ENCODE data around the gene RGS1. TPM values are rescaled to one million over a fixed set of nuclear protein-coding genes. Genes with fewer than 3 reads are reported as not detected.

Gene RGS1
- total RNA-seq, 2 experiments from 2014 or later: 8.4 to 9.4 TPM

DNA sequence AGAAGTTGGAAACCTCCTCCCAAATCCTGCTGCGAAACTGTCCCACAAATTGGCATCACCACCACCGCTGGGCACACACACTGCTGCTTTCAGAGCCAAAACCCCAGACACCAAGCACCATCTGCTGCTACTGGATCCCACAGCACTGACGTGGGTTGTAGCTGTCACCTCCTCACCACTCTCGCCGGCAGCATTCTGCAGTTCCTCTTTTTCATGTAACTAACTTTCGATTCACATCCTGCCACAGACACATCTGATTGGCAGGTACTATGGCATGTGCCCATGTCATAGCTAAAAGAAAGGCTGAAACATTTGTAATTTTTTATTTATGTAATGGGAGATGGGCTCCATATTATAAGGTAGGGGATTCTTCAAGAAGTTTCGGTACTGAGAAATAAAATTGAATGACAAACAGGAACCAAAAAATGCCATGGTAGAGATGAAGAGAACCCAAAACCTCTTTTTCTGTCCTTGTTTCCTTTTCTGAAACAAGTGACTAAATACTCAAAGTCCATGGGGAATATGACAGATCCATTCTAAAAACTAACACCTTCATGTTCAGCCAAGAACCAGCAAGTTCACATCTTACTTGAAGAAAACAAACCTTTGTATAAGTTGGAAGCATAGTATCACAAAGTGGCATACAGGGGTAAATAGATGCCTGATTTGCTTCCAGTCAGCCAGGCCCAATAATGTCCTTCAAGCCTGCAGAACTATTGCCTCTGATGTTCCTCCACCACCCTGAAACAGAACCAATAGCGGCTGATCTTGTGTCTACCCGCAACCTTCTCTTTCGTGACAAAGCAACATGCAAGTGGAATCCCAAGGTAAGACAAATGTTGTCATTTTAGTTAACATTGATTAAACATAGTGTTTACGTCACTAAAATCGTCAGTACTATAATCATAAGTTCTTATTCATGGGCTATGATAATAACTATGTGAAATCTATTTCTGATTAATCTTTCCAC is 33.8 kb downstream of the RGS1 start:
- peak overlapping the region; percentile 33 for H3K4me3 Mint-ChIP-seq
- peaks cover 16% of the 10 kb centered on the region for H3K4me1 Mint-ChIP-seq
- H3K27me3 Mint-ChIP-seq: peaks cover 4% of the 10 kb centered on the region
- H3K9me3 Mint-ChIP-seq: no peaks in the 10 kb centered on the region
- H3K36me3 Mint-ChIP-seq: no peaks in the 10 kb centered on the region
- peak overlapping the region; percentile 34 for H3K27ac Mint-ChIP-seq
- peak; percentile 61 for DNase-seq

- Mint-ChIP-seq H3K4me1 (peaks cover 19% of the 10 kb centered on the region), H3K4me3 (no peak overlapping the region), H3K36me3 (no peaks in the 10 kb centered on the region), H3K9me3 (no peaks in the 10 kb centered on the region), H3K27me3 (peaks cover 4% of the 10 kb centered on the region), H3K27ac (no peak overlapping the region)
- DNase-seq: no peak
These were observed 34.7 kb downstream of the RGS1 start for GRCh38 chr1:192610112-192610889.

DNA sequence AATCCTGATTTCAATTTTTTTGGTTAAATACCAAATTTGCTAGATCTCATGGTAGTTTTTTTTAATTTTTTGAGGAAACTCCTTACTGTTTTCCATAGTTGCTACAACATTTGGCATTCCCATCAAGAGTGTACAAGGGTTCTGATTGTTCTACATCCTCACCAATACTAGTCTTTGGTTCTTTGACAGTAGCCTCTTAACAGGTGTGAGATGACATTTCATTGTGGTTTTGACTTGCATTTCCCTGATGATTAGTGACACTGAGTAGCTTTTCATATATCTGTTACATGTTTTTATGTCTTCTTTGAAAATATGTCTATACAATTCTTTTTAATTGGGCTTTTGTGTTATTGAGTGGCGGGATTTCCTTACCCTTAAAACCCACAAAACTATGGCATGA is 39.5 kb downstream of the RGS1 start:
- no peaks in the 10 kb centered on the region for H3K9me3 Mint-ChIP-seq
- H3K4me3 Mint-ChIP-seq: no peak overlapping the region
- H3K4me1 Mint-ChIP-seq: peaks cover 5% of the 10 kb centered on the region
- H3K27ac Mint-ChIP-seq: no peak overlapping the region
- H3K36me3 Mint-ChIP-seq: no peaks in the 10 kb centered on the region
- DNase-seq: no peak
- H3K27me3 Mint-ChIP-seq: no peaks in the 10 kb centered on the region

DNA sequence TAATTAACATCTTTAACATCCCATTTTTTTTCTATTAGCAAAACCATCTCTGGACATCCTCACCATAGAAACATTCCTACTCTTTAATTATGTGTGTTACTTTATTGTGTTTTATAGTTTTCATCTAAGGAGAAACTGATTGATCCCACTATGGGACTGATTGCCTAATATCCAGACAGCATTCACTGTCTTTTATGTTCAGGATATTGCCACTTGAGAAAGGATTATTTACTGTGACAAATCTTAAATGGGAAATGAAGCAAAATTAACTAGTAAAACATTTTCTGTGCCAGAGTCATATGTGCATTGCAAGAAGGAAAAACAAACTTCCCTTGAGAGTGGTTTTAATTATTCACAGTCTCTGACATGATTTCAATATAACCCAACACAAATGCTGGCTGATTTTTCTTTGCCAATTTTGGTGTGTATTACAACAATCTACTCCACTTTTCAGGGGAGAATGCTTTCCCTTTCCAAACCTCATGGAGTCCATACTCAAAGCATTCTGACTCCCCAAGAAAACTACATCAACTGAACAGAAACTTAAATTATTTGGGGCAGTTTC is 44.6 kb downstream of the RGS1 start:
- peaks cover under 1% of the 10 kb centered on the region for H3K4me1 Mint-ChIP-seq
- no peak for DNase-seq
- no peak overlapping the region for H3K27ac Mint-ChIP-seq
- H3K36me3 Mint-ChIP-seq: no peaks in the 10 kb centered on the region
- peaks cover 8% of the 10 kb centered on the region for H3K9me3 Mint-ChIP-seq
- no peak overlapping the region for H3K4me3 Mint-ChIP-seq
- H3K27me3 Mint-ChIP-seq: peaks cover 12% of the 10 kb centered on the region

GRCh38 chr1:192626366-192627179 is 51.0 kb downstream of the RGS1 start:
- H3K9me3 Mint-ChIP-seq: peaks cover 2% of the 10 kb centered on the region
- no peak for DNase-seq
- H3K27me3 Mint-ChIP-seq: peaks cover 22% of the 10 kb centered on the region
- no peak overlapping the region for H3K4me3 Mint-ChIP-seq
- H3K27ac Mint-ChIP-seq: no peak overlapping the region
- no peaks in the 10 kb centered on the region for H3K4me1 Mint-ChIP-seq
- no peaks in the 10 kb centered on the region for H3K36me3 Mint-ChIP-seq

- Mint-ChIP-seq H3K27me3 (peaks cover 18% of the 10 kb centered on the region), H3K36me3 (no peaks in the 10 kb centered on the region), H3K27ac (no peak overlapping the region), H3K4me3 (no peak overlapping the region), H3K4me1 (no peaks in the 10 kb centered on the region), H3K9me3 (no peaks in the 10 kb centered on the region)
- no peak for DNase-seq
These were observed 52.3 kb downstream of the RGS1 start for GRCh38 chr1:192627901-192628300.

GRCh38 chr1:192628396-192629057 is 53.0 kb downstream of the RGS1 start:
- no peaks in the 10 kb centered on the region for H3K4me1 Mint-ChIP-seq
- no peak overlapping the region for H3K27ac Mint-ChIP-seq
- H3K9me3 Mint-ChIP-seq: no peaks in the 10 kb centered on the region
- no peak overlapping the region for H3K4me3 Mint-ChIP-seq
- peaks cover 24% of the 10 kb centered on the region for H3K27me3 Mint-ChIP-seq
- no peaks in the 10 kb centered on the region for H3K36me3 Mint-ChIP-seq
- DNase-seq: no peak

GRCh38 chr1:192629612-192630011 is 54.0 kb downstream of the RGS1 start:
- Mint-ChIP-seq H3K9me3 (no peaks in the 10 kb centered on the region), H3K27me3 (peaks cover 24% of the 10 kb centered on the region), H3K4me3 (no peak overlapping the region), H3K27ac (no peak overlapping the region), H3K36me3 (no peaks in the 10 kb centered on the region), H3K4me1 (no peaks in the 10 kb centered on the region)
- no peak for DNase-seq

Other genes starting within 250 kb of the RGS1 start
- gene RGS13, start 60.4 kb downstream of the RGS1 start, total RNA-seq: not detected
- gene RGS2, start 233.3 kb downstream of the RGS1 start, total RNA-seq: 1 to 10 TPM; 5.1 to 6.1 TPM